Nephron progenitor cell (in vitro differentiated cells): ENCODE measurements around the gene ZNF202.

Experiments used
- DNase-seq: peaks from one replicate; pipeline ENCODE4 v3.0.0; 2021
- H3K27ac Mint-ChIP-seq: 2 replicates; pipeline ENCODE4 v1.8.0; 2021; ENCODE audit warnings: mild to moderate bottlenecking, moderate library complexity, mixed read lengths
- H3K27me3 Mint-ChIP-seq: 2 replicates; pipeline ENCODE4 v1.8.0; 2021; ENCODE audit warnings: mild to moderate bottlenecking, low read depth, mixed read lengths; ENCODE audit not compliant: poor library complexity
- H3K36me3 Mint-ChIP-seq: 2 replicates; pipeline ENCODE4 v1.8.0; 2021; ENCODE audit warnings: low read depth, mixed read lengths
- H3K4me1 Mint-ChIP-seq: 2 replicates; pipeline ENCODE4 v1.8.0; 2021; ENCODE audit warnings: mixed read lengths
- H3K4me3 Mint-ChIP-seq: 2 replicates; pipeline ENCODE4 v1.8.0; 2021; ENCODE audit warnings: mild to moderate bottlenecking, moderate library complexity, mixed read lengths
- H3K9me3 Mint-ChIP-seq: 2 replicates; pipeline ENCODE4 v1.8.0; 2021; ENCODE audit warnings: mild to moderate bottlenecking, moderate library complexity, mixed read lengths
- TF ChIP-seq, protein P1 (sequence below): fragments of 200-600 bp; sonication (generic); IDR thresholded peaks from 2 replicates; pipeline ENCODE4 v1.5.0; 2021; ENCODE audit warnings: antibody characterized with exemption

The ZNF202 gene

GRCh38 chr11:123773959-123774358 is 32.5 kb upstream of the ZNF202 start:
- TF ChIP-seq, protein P1, sequence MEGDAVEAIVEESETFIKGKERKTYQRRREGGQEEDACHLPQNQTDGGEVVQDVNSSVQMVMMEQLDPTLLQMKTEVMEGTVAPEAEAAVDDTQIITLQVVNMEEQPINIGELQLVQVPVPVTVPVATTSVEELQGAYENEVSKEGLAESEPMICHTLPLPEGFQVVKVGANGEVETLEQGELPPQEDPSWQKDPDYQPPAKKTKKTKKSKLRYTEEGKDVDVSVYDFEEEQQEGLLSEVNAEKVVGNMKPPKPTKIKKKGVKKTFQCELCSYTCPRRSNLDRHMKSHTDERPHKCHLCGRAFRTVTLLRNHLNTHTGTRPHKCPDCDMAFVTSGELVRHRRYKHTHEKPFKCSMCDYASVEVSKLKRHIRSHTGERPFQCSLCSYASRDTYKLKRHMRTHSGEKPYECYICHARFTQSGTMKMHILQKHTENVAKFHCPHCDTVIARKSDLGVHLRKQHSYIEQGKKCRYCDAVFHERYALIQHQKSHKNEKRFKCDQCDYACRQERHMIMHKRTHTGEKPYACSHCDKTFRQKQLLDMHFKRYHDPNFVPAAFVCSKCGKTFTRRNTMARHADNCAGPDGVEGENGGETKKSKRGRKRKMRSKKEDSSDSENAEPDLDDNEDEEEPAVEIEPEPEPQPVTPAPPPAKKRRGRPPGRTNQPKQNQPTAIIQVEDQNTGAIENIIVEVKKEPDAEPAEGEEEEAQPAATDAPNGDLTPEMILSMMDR, result no peak
- Mint-ChIP-seq H3K9me3 (peaks cover 14% of the 10 kb centered on the region), H3K4me3 (no peak overlapping the region), H3K36me3 (no peaks in the 10 kb centered on the region), H3K4me1 (no peaks in the 10 kb centered on the region), H3K27me3 (peaks cover 2% of the 10 kb centered on the region), H3K27ac (no peak overlapping the region)
- no peak for DNase-seq

DNA sequence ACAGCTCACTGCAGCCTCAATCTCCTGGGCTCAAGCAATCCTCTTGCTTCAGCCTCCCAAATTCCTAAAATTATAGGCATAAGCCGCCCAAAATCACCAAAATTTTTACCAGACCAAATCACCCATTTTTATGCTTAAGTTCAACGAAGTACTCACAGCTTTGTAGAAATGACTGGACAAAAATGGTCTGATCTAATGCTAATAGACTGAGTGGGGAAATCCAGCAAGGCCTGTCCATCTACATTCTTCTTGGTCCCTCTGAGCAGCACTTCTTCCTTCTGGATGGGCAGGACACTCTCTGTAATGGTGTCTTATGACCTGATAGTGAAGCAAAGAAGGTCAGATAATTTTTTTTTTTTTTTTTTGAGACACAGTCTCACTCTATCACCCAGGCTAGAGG is 31.6 kb upstream of the ZNF202 start:
- no peak overlapping the region for H3K27ac Mint-ChIP-seq
- H3K36me3 Mint-ChIP-seq, result no peaks in the 10 kb centered on the region
- H3K4me3 Mint-ChIP-seq, result no peak overlapping the region
- H3K9me3 Mint-ChIP-seq, result peaks cover 14% of the 10 kb centered on the region
- peaks cover 2% of the 10 kb centered on the region for H3K27me3 Mint-ChIP-seq
- no peak for DNase-seq
- TF ChIP-seq, protein P1, result no peak
- H3K4me1 Mint-ChIP-seq, result no peaks in the 10 kb centered on the region

DNA sequence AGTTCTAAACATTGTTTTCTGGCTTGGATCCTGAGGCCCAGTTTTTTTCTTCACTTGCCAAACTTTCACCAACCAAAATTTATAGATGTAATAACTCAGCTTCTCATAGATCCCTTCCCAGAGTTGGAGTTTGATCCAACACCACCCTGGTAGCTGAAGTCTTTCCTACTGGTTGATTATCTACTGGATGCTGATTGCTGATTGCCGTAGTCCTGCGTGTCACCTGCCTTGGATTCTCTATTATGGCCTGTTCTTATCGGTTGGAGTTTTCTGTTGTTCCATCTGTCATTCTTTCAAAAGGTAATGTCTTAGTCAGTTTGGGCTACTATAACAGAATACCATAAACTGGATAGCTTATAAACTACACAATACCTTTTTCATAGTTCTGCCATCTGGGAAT is 30.2 kb upstream of the ZNF202 start:
- Mint-ChIP-seq H3K27me3 (peaks cover 2% of the 10 kb centered on the region), H3K27ac (no peak overlapping the region), H3K9me3 (peaks cover 18% of the 10 kb centered on the region), H3K4me1 (no peaks in the 10 kb centered on the region), H3K36me3 (no peaks in the 10 kb centered on the region), H3K4me3 (no peak overlapping the region)
- TF ChIP-seq, protein P1, result no peak
- DNase-seq, result no peak

GRCh38 chr11:123770712-123771111 is 29.3 kb upstream of the ZNF202 start:
- H3K4me1 Mint-ChIP-seq, result no peaks in the 10 kb centered on the region
- peaks cover 16% of the 10 kb centered on the region for H3K9me3 Mint-ChIP-seq
- no peak overlapping the region for H3K27ac Mint-ChIP-seq
- no peak for DNase-seq
- TF ChIP-seq, protein P1, result no peak
- H3K27me3 Mint-ChIP-seq, result peaks cover 2% of the 10 kb centered on the region
- no peak overlapping the region for H3K4me3 Mint-ChIP-seq
- no peaks in the 10 kb centered on the region for H3K36me3 Mint-ChIP-seq

GRCh38 chr11:123765601-123766000 is 24.1 kb upstream of the ZNF202 start:
- Mint-ChIP-seq H3K9me3 (peaks cover 23% of the 10 kb centered on the region), H3K36me3 (peaks cover 5% of the 10 kb centered on the region), H3K27ac (no peak overlapping the region), H3K4me3 (no peak overlapping the region), H3K27me3 (no peaks in the 10 kb centered on the region), H3K4me1 (no peaks in the 10 kb centered on the region)
- TF ChIP-seq, protein P1, result no peak
- DNase-seq, result no peak

GRCh38 chr11:123762422-123762821 is 21.0 kb upstream of the ZNF202 start:
- peaks cover 20% of the 10 kb centered on the region for H3K9me3 Mint-ChIP-seq
- no peak for DNase-seq
- TF ChIP-seq, protein P1, result no peak
- no peak overlapping the region for H3K27ac Mint-ChIP-seq
- peaks cover 5% of the 10 kb centered on the region for H3K36me3 Mint-ChIP-seq
- H3K27me3 Mint-ChIP-seq, result peaks cover 11% of the 10 kb centered on the region
- H3K4me3 Mint-ChIP-seq, result no peak overlapping the region
- H3K4me1 Mint-ChIP-seq, result no peaks in the 10 kb centered on the region
